Endothelial cell of umbilical vein (primary cell): ENCODE measurements around the gene HOXB3. TPM values are rescaled to one million over a fixed set of nuclear protein-coding genes. Genes with fewer than 3 reads are reported as not detected.

Experiments used
- BruUV-seq: library from RNA; stranded (reverse); fragments of 400-500 nt; replicated peaks from 2 replicates; lab custom pipeline; 2021; lab: Mats Ljungman, UMichigan
- CTCF ChIA-PET: fragments of 300-600, 350-600 bp; sonication (Branson Sonifier 250); formaldehyde crosslinking; loops from one replicate; lab custom pipeline; 2021; ENCODE audit warnings: antibody characterized with exemption, inconsistent platforms; lab: Charles Lee
- POLR2A ChIA-PET: fragments of 300-600, 350-600 bp; sonication (Branson Sonifier 250); formaldehyde crosslinking; loops from one replicate; lab custom pipeline; 2021; ENCODE audit warnings: antibody characterized with exemption, inconsistent platforms; lab: Charles Lee
- DNase-seq: peaks from one replicate; pipeline ENCODE4 v3.0.0-alpha.2; 2011; ENCODE audit warnings: low read depth, low spot score
- FAIRE-seq: peaks from 2 replicates; lab custom pipeline; 2011; peaks lifted over from hg19 to GRCh38; lab: Jason Lieb, UNC
- H2AFZ ChIP-seq: 2 replicates; pipeline ENCODE4 v1.6.0; 2012; ENCODE audit warnings: low read depth, low read length, control low read depth, inconsistent platforms
- H3K27ac ChIP-seq: 2 replicates; pipeline ENCODE4 v1.5.1; 2011; ENCODE audit warnings: low read depth, mild to moderate bottlenecking, control low read depth, low read length, moderate library complexity; ENCODE audit not compliant: insufficient read depth
- H3K27me3 ChIP-seq, 2 experiments: 2 replicates each; pipeline versions ENCODE4 v1.6.0 to v1.6.1; 2011; ENCODE audit warnings: low read length in 2 of 2, mixed read lengths in 1 of 2; ENCODE audit not compliant: control insufficient read depth in 2 of 2, insufficient read depth in 2 of 2
- H3K36me3 ChIP-seq, 2 experiments: 2 replicates in 1 of 2; 3 replicates in 1 of 2; pipeline ENCODE4 v1.5.1; 2011; ENCODE audit warnings: low read length in 2 of 2, mild to moderate bottlenecking in 1 of 2, moderate library complexity in 1 of 2; ENCODE audit not compliant: control insufficient read depth in 2 of 2, insufficient read depth in 2 of 2; ENCODE audit errors: extremely low read depth in 1 of 2
- H3K4me1 ChIP-seq: 3 replicates; pipeline ENCODE4 v1.5.1; 2011; ENCODE audit warnings: mild to moderate bottlenecking, low read length; ENCODE audit not compliant: control insufficient read depth, insufficient read depth; ENCODE audit errors: extremely low read depth
- H3K4me2 ChIP-seq: 2 replicates; pipeline ENCODE4 v1.6.1; 2011; ENCODE audit warnings: low read length, control low read depth, mixed read lengths; ENCODE audit not compliant: insufficient read depth
- H3K4me3 ChIP-seq, 3 experiments: fragments of 200-600 bp in 1 of 3; sonication (generic), shearing (Covaris generic) in 1 of 3; replicated peaks in 1 of 3; 2 replicates each; pipeline ENCODE4 v1.5.1; 2011 to 2016; ENCODE audit warnings: control low read depth in 3 of 3, low read length in 3 of 3, mild to moderate bottlenecking in 2 of 3, inconsistent platforms in 1 of 3, low read depth in 1 of 3, moderate library complexity in 1 of 3; ENCODE audit not compliant: insufficient read depth in 1 of 3
- H3K79me2 ChIP-seq: 2 replicates; pipeline ENCODE4 v1.6.0; 2012; ENCODE audit warnings: low read length, inconsistent platforms; ENCODE audit not compliant: control insufficient read depth, insufficient read depth
- H3K9ac ChIP-seq: replicated peaks from 2 replicates; pipeline ENCODE3; 2011; ENCODE audit warnings: low read length, control low read depth; ENCODE audit not compliant: insufficient read depth; ENCODE audit errors: extremely low read depth
- H3K9me1 ChIP-seq: replicated peaks from 3 replicates; pipeline ENCODE4 v1.6.0; 2011; ENCODE audit warnings: mild to moderate bottlenecking, low read length; ENCODE audit not compliant: control insufficient read depth, insufficient read depth; ENCODE audit errors: extremely low read depth
- H3K9me3 ChIP-seq: replicated peaks from 2 replicates; pipeline ENCODE4 v1.5.1; 2012; ENCODE audit warnings: low read length, inconsistent platforms; ENCODE audit not compliant: control insufficient read depth, insufficient read depth
- H4K20me1 ChIP-seq: replicated peaks from 2 replicates; pipeline ENCODE3; 2011; ENCODE audit warnings: mild to moderate bottlenecking, low read length; ENCODE audit not compliant: control insufficient read depth, insufficient read depth; ENCODE audit errors: extremely low read depth
- CTCF ChIP-seq, 2 donors: IDR thresholded peaks; 1 replicate in 1 of 2; 2 replicates in 1 of 2; pipeline ENCODE4 v1.5.1; 2011; ENCODE audit warnings: low read length in 2 of 2, mild to moderate bottlenecking in 2 of 2, moderate library complexity in 2 of 2, control low read depth in 1 of 2, inconsistent platforms in 1 of 2, low read depth in 1 of 2; ENCODE audit not compliant: insufficient read depth in 1 of 2; ENCODE audit errors: extremely low read depth in 1 of 2
- EZH2 ChIP-seq: IDR thresholded peaks from 2 replicates; pipeline ENCODE4 v1.6.1; 2012; ENCODE audit warnings: borderline replicate concordance, low read depth, mild to moderate bottlenecking, moderate library complexity, low read length, inconsistent platforms; ENCODE audit not compliant: severe bottlenecking
- FOS ChIP-seq: IDR thresholded peaks from 2 replicates; pipeline ENCODE4 v1.6.1; 2011; ENCODE audit warnings: mild to moderate bottlenecking, low read length, moderate library complexity, borderline replicate concordance; ENCODE audit not compliant: insufficient read depth
- GATA2 ChIP-seq: IDR thresholded peaks from 2 replicates; pipeline ENCODE4 v1.7.0; 2011; ENCODE audit warnings: low read depth, mild to moderate bottlenecking, moderate library complexity, mixed read lengths, low read length; ENCODE audit not compliant: insufficient read length, insufficient read depth
- JUN ChIP-seq: IDR thresholded peaks from 2 replicates; pipeline ENCODE4 v1.6.1; 2011; ENCODE audit warnings: borderline replicate concordance, low read depth; ENCODE audit not compliant: insufficient read length, insufficient read depth
- MAX ChIP-seq: IDR thresholded peaks from 2 replicates; pipeline ENCODE4 v1.6.1; 2011; ENCODE audit not compliant: insufficient read depth, insufficient read length
- MYC ChIP-seq: IDR thresholded peaks from one replicate; pipeline ENCODE4 v1.6.1; 2011; ENCODE audit warnings: mild to moderate bottlenecking, low read depth, low read length
- POLR2A ChIP-seq: IDR thresholded peaks from 2 replicates; pipeline ENCODE4 v1.6.1; 2012; ENCODE audit warnings: low read depth, mild to moderate bottlenecking, control low read depth, low read length
- POLR2AphosphoS5 ChIP-seq: IDR thresholded peaks from 2 replicates; pipeline ENCODE4 v1.6.1; 2012; ENCODE audit warnings: low read depth, mild to moderate bottlenecking, control low read depth, low read length, moderate library complexity; ENCODE audit not compliant: insufficient read depth
- dilution Hi-C: fragments of 300-500 bp; cut with MboI; formaldehyde crosslinking; loops from one replicate; pipeline ENCODE4 v1.15.0; 2019; ENCODE audit warnings: low sequenced_read_pairs; ENCODE audit not compliant: extremely low pct_ligation_motif_present
- intact Hi-C: fragments of 100-400 bp; cut with micrococcal nuclease; formaldehyde crosslinking; loops from one replicate; pipeline ENCODE4 v1.10.0; 2022
- polyA plus RNA-seq, 4 experiments: library from polyadenylated mRNA; depleted of rRNA in 3 of 4; stranded (reverse) in 3 of 4; unstranded in 1 of 4; fragments of >200 nt; gene quantifications; 2 replicates each; pipeline versions ENCODE4 v1.2.1 to v1.2.3, GENCODE V29; 2011 to 2012; ENCODE audit warnings: missing spikeins in 1 of 4
- total RNA-seq: library from RNA; stranded (reverse); gene quantifications from 2 replicates; pipeline ENCODE4 v1.2.3, GENCODE V29; 2021

Gene HOXB3
- total and polyA plus RNA-seq, 2 donors (not counting 3 experiments of a cell fraction or from before 2014, with no cell fraction given): 29.6 to 56.6 TPM

- H3K79me2 ChIP-seq: peaks cover 92% of the 10 kb centered on the region
- POLR2A ChIA-PET: no interaction called here
- dilution Hi-C loops: no loop called here
These were observed 23.9 kb downstream of the HOXB3 start for GRCh38 chr17:48565925-48566710.

More at GRCh38 chr17:48565925-48566710, 23.9 kb downstream of the HOXB3 start:
- H2AFZ ChIP-seq: no peak overlapping the region
- no peak for TF ChIP-seq EZH2
- TF ChIP-seq FOS: no peak
- TF ChIP-seq GATA2: no peak
- no peak for TF ChIP-seq POLR2A
- no peak for TF ChIP-seq CTCF (IDR thresholded peaks at IDR 0.05; ENCODE audit: extremely low read depth in 1 of 2, insufficient read depth in 1 of 2, low read depth in 1 of 2, low read length in 2 of 2)
- TF ChIP-seq POLR2AphosphoS5: no peak
- TF ChIP-seq MYC: no peak
- no peak for TF ChIP-seq JUN
- TF ChIP-seq MAX: no peak
- H3K4me2 ChIP-seq: no peak overlapping the region
- no peak overlapping the region for H3K4me3 ChIP-seq
- H3K4me1 ChIP-seq: peaks cover 62% of the 10 kb centered on the region
- H3K9me1 ChIP-seq: no peaks in the 10 kb centered on the region
- CTCF ChIA-PET: interaction anchor here (3.3 to 6.1 kb wide), 2 partner anchors 10 to 18 kb away, joined by 23 to 28 read pairs; no protein-coding TSS in a partner anchor
- no peaks in the 10 kb centered on the region for H3K9me3 ChIP-seq
- FAIRE-seq (no peak), DNase-seq (no peak)
- no peaks in the 10 kb centered on the region for H3K27me3 ChIP-seq
- no peaks in the 10 kb centered on the region for H4K20me1 ChIP-seq
- no peak overlapping the region for H3K9ac ChIP-seq
- peaks cover 0 to 3% of the 10 kb centered on the region in 2 experiments for H3K36me3 ChIP-seq
- intact Hi-C loops: no loop called here
- no TSS peak for BruUV-seq
- no peak overlapping the region for H3K27ac ChIP-seq
